GM19328 (cell line): Measurements from ENCODE around the gene SERBP1.
"Not testable (repeated sequence)": the region's sequence is repeated elsewhere in the genome, so short reads cannot be mapped to it uniquely, and the experiment has no call there.

Source experiments
- ATAC-seq: cut with Tn5 transposase; IDR thresholded peaks from one replicate; pipeline ENCODE4 v1.9.1; 2021; ENCODE audit warnings: mild to moderate bottlenecking, moderate library complexity; ENCODE audit not compliant: unreplicated experiment

Gene SERBP1

GRCh38 chr1:67408148-67408547 is 22.1 kb downstream of the SERBP1 start:
- ATAC-seq: no peak

DNA sequence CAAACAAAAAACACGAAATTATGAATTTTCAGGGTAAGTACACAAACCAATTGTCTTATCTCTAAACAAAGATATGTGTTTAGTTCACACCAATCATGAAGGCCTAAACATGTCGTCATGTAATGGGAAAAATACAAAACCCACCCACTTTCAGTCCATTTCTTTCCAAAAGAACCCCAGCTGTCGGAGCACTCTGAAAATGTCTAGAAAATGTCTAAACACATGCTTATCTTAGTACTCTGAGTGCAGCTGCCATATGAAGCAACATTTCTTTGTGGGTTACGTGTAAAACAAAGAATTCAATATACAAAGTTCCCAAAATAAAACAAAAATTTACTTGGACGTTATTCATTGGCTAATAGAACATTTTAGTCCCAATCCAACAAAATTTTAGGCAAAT is 22.7 kb downstream of the SERBP1 start:
- ATAC-seq: no peak

DNA sequence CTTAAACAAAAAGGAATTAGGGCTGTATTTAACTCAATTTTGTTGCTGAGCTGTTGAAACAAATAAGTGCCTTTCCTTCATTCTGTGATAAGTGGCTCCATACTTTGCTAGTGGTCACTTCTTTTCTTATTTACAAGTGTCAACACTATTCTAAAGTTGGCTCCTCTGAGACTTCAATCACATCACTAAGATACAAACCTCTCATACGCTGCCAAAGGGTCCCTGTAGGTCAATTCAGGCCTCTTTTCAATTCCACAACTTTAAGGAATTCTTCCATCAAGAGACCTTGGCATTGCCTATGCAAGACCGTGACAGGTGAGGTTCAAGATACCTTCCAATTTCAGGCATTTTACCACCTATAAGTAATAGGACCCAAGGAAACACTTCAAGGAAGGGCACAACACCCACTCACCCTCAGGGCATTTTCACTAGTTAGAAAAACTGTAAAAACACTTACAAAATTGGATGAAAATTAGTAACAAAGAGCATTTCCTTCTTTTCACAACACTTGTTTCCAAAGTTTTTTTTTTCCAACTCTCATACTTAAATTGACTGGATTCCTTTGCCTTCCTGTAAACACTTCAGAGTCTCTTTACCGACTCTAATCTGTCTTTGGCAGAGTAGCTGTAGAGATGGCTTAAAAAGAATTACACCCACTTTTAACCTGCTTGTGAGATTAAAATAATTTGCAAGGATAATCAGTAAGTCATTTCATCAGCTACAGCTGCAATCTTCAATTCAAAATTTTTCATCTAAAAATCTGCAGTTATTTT is 24.5 kb downstream of the SERBP1 start:
- no peak for ATAC-seq

DNA sequence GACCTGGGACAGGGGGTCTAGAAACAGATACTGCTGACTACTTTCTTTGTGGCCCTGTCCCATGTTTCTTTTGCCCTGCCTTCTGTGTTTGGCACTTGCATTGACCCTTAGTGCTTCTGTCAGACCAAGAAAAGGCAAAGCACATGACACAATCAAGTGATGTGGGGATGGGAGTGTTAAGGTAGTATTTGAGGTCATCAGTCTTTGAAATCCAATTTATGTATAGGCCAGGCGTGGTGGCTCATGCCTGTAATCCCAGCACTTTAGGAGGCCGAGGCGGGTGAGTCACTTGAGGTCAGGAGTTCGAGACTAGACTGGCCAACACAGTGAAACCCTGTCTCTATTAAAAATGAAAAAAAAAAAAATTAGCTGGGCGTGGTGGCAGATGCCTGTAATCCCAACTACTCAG is 26.0 kb downstream of the SERBP1 start:
- ATAC-seq: no peak

- ATAC-seq: no peak
Observed at GRCh38 chr1:67401443-67401842, 28.8 kb downstream of the SERBP1 start.

- ATAC-seq: not testable (repeated sequence)
Observed at GRCh38 chr1:67400029-67400786, 30.0 kb downstream of the SERBP1 start.

DNA sequence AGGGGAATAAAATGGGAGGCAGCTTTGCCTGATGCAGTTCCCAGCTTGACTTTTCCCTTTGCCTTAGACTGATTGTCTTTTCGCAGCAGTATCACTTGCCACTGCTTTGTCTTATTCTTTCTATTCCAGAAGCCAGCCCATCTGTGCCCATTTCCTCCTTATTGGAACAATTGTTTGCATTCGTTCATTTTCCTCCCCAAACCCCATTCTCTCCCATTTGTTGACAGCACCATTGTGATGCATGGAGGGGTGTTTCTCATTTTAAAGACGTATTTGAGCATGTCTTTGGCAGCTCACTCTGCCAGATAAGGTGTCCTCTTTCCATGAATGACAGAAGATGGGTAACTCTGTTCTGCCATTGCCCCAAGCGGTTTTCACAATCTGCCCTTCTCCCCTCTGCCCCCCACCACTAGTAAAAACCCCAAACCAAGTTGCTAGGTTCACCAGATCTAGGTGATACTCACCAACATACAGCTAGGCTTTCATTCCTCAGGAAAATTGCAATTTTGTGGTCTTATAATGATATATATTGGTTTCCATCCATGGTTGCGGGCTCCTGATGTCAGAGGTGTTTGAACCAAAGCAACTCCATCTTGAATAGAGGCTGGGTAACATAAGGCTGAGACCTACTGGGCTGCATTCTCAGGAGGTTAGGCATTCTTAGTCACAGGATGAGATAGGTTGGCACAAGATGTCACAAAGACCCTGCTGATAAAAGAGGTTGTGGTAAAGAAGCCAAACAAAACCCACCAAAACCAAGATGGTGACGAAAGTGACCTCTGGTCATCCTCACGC is 30.8 kb downstream of the SERBP1 start:
- no peak for ATAC-seq

GRCh38 chr1:67394548-67394947 is 35.7 kb downstream of the SERBP1 start:
- ATAC-seq: no peak

- no peak for ATAC-seq
Observed at GRCh38 chr1:67393737-67394136, 36.5 kb downstream of the SERBP1 start.

DNA sequence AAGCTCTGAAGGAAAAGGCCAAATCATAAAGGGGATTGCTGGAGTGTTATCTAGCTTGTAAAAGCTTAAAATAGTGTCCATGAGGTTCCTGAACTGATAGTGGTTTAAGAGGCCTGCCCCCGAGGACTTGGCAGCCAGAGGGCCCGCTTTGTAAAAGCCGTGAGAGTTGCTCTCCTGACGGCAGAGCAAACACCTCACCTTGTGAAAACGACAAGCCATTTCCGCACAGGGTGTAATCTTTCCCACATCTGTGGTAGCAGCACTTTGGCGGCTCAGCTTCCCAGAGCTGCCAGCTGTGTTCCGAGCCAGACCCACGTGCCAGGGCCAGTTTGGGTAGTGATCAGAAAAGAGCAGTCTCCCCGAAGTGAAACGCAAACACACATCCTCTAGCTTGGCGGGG is 37.0 kb downstream of the SERBP1 start:
- ATAC-seq: no peak

DNA sequence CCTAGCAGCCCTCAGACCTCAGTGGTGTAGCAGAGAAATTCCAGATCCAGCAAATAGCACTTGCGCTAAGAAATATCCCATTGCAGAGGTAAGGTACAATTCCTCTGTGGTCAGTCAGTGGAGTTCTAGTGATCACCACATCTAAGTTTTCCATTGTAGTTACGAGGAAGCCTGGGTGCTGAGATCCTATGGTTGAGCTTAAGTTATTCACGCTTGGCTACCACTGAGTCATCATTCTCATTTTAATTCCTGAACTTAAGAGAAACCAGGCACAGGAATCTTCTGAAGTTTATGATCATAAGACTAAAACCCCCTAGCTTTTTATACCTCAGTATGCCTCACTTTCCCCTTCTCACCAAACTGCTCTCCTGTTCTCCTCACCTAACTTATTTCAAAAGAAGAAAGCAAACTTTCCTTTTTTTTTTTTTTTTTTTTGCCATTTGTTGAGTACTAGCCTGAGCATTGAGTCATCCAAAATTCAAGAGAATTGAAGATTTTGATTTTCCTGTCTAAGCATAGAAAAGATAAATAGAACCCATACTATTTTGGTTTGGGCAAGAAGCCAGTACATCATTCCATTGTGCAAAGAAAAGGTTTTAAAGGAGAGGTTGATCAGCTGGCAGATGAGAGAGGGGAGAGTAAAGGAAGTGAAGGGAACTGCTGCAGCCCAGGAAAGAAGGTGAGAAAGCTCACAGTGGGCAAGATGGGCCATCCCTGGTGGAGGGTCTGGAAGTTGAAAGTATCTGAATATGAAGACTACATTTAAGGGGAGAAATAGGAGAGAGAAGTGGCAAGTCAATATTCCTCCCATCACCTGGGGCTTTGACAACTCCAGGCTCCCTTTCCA is 39.9 kb downstream of the SERBP1 start:
- ATAC-seq: no peak

DNA sequence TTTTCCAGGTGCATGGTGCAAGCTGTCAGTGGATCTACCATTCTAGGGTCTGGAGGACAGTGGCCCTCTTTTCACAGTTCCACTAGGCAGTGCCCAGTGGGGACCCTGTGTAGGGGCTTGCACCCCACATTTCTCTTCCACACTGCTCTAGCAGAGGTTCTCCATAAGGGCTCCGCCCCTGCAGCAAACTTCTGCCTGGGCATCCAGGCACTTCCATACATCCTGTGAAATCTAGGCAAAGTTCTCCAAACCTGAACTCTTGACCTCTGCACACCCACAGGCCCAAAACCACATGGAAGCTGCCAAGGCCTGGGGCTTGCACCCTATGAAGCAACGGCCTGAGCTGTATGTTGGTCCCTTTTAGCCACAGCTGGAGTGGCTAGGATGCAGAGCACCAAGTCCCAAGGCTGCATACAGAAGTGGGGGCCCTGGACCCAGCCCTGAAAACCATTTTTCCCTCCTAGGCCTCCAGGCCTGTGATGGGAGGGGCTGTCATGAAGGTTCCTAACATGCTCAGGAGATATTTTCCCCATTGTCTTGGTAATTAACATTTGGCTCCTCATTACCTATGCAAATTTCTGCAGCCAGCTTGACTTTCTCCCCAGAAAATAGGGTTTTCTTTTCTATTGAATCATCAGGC is 46.1 kb downstream of the SERBP1 start:
- no peak for ATAC-seq

- no peak for ATAC-seq
Observed at GRCh38 chr1:67382292-67382691, 47.9 kb downstream of the SERBP1 start.

DNA sequence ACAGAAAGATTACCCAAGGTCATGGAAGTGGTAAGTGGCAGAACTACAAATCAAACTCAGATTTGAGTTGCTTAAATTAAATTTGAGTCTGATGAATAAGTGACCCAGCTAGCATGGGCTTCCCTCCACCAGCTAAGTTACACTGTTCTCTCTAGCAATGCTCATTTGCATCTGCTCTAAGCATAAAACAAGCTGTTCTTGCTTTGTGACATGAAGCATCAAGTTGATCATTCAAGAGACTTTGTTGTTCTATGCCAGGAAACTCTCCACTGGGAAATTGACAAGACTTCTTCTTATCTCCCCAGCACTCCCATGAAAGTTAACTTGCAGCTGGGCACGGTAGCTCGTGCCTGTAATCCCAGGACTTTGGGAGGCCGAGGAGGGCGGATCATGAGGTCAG is 49.0 kb downstream of the SERBP1 start:
- no peak for ATAC-seq

GRCh38 chr1:67377253-67377652 is 52.9 kb downstream of the SERBP1 start:
- no peak for ATAC-seq

- ATAC-seq: no peak
Observed at GRCh38 chr1:67376381-67376780, 53.8 kb downstream of the SERBP1 start.

DNA sequence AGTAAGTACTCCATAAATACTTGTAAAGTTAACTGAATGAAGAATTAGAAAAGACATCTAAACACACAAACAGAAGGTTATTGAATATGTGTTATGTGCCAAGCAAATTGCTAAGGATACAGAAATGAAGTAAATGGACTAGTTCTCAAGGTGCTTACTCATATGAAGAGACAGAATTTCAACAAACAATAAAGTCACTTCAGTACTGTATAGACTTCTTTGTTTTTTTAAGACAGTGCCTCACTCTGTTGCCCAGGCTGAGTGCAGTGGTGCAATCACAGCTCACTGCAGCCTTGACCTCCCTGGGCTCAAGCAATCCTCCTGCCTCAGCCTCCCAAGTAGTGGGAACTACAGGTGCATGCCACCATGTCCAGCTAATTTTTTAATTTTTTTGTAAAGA is 57.3 kb downstream of the SERBP1 start:
- no peak for ATAC-seq

DNA sequence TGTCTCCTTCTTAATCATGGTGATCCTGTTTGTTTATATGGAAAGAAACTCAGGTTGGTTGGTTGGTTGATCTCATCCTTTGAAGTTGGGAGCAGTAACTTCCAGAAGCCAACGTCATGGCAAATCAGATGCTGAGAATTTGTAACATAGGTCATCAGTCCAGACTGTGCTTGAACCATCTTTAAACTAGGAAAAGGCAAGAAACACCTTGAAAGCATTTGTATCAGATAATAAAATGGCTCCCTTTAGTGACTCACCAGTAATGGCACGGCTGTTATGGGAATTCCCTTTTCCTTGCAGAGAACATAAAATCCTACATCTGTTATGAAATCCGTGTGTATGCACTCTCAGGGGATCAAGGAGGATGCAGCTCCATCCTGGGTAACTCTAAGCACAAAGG is 58.1 kb downstream of the SERBP1 start:
- no peak for ATAC-seq

DNA sequence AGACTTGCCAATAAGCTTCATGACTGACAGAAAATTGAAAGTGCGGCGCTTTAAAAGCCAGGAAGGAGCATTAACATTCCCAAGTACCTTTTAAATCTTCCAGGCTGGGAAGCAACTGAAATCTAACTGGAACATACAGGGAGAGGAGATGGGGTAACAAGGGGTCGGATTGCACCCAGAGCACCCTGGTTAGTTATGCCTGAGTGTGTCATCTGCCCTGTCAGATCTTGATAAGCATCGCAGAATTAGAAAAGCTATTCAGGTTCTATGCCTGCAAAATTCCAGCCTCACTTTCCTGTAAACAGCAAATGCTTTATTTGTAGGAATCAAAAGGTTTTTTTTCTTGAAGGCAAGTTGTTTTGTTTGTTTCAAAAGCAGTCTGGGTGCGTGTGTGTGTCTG is 58.5 kb downstream of the SERBP1 start:
- no peak for ATAC-seq

GRCh38 chr1:67371043-67371442 is 59.2 kb downstream of the SERBP1 start:
- ATAC-seq: no peak
